Measurements from ENCODE around the gene EYA3. TPM values are rescaled to one million over a fixed set of nuclear protein-coding genes. Genes with fewer than 3 reads are reported as not detected.

The EYA3 gene
- total and polyA plus RNA-seq, 2 of the 4 experiments (the other 2 are of a cell fraction) = 9.1 to 17.6 TPM

DNA sequence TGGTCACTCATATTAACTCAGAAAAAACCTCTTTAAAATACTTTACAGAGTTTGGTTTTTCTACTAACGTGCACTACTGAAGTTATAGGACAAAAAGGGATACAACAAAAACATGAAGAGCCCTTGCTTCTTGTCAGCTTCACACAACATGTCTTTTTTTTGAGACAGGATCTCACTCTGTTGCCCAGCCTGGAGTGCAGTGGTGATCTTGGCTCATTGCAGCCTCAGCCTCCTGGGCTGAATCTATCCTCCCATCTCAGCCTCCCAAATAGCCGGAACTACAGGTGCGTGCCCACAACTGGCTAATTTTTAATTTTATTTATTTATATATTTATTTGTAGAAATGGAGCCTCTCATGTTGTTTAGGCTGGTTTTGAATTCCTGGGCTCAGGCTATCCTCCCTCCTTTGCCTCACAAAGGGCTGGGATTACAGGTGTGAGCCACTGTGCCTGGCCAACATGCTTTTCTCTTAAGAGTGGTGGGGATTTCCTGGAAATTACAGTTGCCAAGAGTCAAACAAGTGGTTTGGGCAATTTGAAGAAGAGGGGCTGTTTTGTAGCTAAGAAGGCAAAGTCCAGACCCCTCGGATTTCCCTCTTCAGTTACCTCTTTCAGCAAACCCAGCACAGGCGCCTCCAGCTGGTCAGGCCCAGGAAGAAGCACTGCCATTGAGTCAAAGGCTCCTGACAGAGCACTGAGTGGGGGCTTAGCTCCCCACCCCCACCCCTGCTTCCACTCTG lies 160.0 kb downstream of the EYA3 start:
- TF ChIP-seq MAZ (IDR thresholded peaks at IDR 0.05; ENCODE audit: borderline replicate concordance, low read depth, low read length) = no peak
- TF ChIP-seq NFE2L2 (IDR thresholded peaks at IDR 0.05; ENCODE audit: low read depth, low read length) = no peak
- no peak for TF ChIP-seq MXI1 (IDR thresholded peaks at IDR 0.05; ENCODE audit: borderline replicate concordance, low read depth, low read length)
- TF ChIP-seq RCOR1 (IDR thresholded peaks at IDR 0.05; ENCODE audit: insufficient replicate concordance, low read length) = no peak
- TF ChIP-seq BHLHE40 (IDR thresholded peaks at IDR 0.05; ENCODE audit: low read depth, low read length) = no peak
- no peak for TF ChIP-seq MAFK (IDR thresholded peaks at IDR 0.05; ENCODE audit: low read depth, low read length)
- TF ChIP-seq, protein P1, sequence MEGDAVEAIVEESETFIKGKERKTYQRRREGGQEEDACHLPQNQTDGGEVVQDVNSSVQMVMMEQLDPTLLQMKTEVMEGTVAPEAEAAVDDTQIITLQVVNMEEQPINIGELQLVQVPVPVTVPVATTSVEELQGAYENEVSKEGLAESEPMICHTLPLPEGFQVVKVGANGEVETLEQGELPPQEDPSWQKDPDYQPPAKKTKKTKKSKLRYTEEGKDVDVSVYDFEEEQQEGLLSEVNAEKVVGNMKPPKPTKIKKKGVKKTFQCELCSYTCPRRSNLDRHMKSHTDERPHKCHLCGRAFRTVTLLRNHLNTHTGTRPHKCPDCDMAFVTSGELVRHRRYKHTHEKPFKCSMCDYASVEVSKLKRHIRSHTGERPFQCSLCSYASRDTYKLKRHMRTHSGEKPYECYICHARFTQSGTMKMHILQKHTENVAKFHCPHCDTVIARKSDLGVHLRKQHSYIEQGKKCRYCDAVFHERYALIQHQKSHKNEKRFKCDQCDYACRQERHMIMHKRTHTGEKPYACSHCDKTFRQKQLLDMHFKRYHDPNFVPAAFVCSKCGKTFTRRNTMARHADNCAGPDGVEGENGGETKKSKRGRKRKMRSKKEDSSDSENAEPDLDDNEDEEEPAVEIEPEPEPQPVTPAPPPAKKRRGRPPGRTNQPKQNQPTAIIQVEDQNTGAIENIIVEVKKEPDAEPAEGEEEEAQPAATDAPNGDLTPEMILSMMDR (conservative IDR thresholded peaks at IDR 0.05; ENCODE audit: low read depth, low read length) = no peak
- no peak for TF ChIP-seq ELK1 (IDR thresholded peaks at IDR 0.05; ENCODE audit: borderline replicate concordance, low read depth, low read length)
- TF ChIP-seq FOS (IDR thresholded peaks at IDR 0.05; ENCODE audit: low read depth, low read length) = no peak
- TF ChIP-seq CHD1 (IDR thresholded peaks at IDR 0.05; ENCODE audit: low read depth, low read length) = no peak
- TF ChIP-seq SMC3 (IDR thresholded peaks at IDR 0.05; ENCODE audit: low read depth, low read length) = no peak
- TF ChIP-seq USF2 (IDR thresholded peaks at IDR 0.05; ENCODE audit: low read depth, low read length) = no peak
- Histone ChIP-seq H4K91ac (ENCODE audit: insufficient read depth, low read depth, low read length) (no peak overlapping the region), H4K5ac (ENCODE audit: low read depth, low read length) (no peak overlapping the region), H3K4me3 (ENCODE audit: insufficient read depth, low read depth, low read length) (no peak overlapping the region), H3K4me1 (ENCODE audit: control insufficient read depth, insufficient read depth, low read length) (no peaks in the 10 kb centered on the region), H3K4ac (ENCODE audit: low read depth, low read length) (no peak overlapping the region), H3K9me3 (ENCODE audit: control insufficient read depth, insufficient read depth, low read length) (no peaks in the 10 kb centered on the region), H3K14ac (replicated peaks; ENCODE audit: low read depth, low read length) (no peak overlapping the region), H3K18ac (ENCODE audit: low read depth, low read length) (no peak overlapping the region), H2AK9ac (replicated peaks; ENCODE audit: low read depth, low read length, poor library complexity) (no peak overlapping the region), H2BK20ac (ENCODE audit: low read depth, low read length) (no peak overlapping the region), H3K9ac (ENCODE audit: low read depth, low read length) (no peak overlapping the region), H2BK15ac (ENCODE audit: low read depth, low read length) (no peak overlapping the region), H4K8ac (ENCODE audit: low read depth in 2 of 2, low read length in 2 of 2) (no peak overlapping the region), H3K27ac (ENCODE audit: insufficient read depth, low read length) (no peak overlapping the region), H2BK5ac (ENCODE audit: low read depth, low read length, poor library complexity, severe bottlenecking) (no peak overlapping the region), H3K56ac (ENCODE audit: extremely low read depth, insufficient read depth, low read length) (no peak overlapping the region), H3K27me3 (ENCODE audit: control insufficient read depth, insufficient read depth, low read length) (no peaks in the 10 kb centered on the region), H2AFZ (replicated peaks; ENCODE audit: low read length, poor library complexity) (no peak overlapping the region), H3K23ac (ENCODE audit: low read depth, low read length) (no peak overlapping the region), H3K36me3 (ENCODE audit: control insufficient read depth, insufficient read depth, low read length) (no peaks in the 10 kb centered on the region), H3K4me2 (ENCODE audit: low read depth, low read length) (no peak overlapping the region), H2AK5ac (ENCODE audit: low read depth, low read length) (no peak overlapping the region), H3K9me1 (ENCODE audit: insufficient read depth, low read length) (no peaks in the 10 kb centered on the region), H3K79me1 (ENCODE audit: low read depth in 1 of 2, low read length in 2 of 2) (no peaks in the 10 kb centered on the region), H2BK120ac (ENCODE audit: low read depth, low read length) (no peak overlapping the region), H4K20me1 (ENCODE audit: insufficient read depth, low read length) (no peaks in the 10 kb centered on the region)
- dilution Hi-C loops (cut with HindIII; ENCODE audit: low sequenced_read_pairs, unreplicated experiment) = no loop called here
- DNase-seq = no peak
- in situ Hi-C loops (cut with MboI; ENCODE audit: low sequenced_read_pairs) = no loop called here
- ChIA-PET CTCF (no interaction called here), POLR2A (ENCODE audit: unreplicated experiment) (no interaction called here)
- no peak for ATAC-seq (ENCODE audit: low read depth)
- intact Hi-C loops (cut with micrococcal nuclease) = no loop called here
- WGBS, 2 experiments (ENCODE audit: extremely low coverage in 2 of 2, insufficient read length in 1 of 2) = no CpG with 5 or more reads among the region's 5 CpGs
- BruUV-seq (replicated peaks) = no TSS peak

Data from IMR-90 (cell line).